GM12801 (cell line): Measurements from ENCODE around the gene ZXDA.

Source experiments
- CTCF ChIP-seq: IDR thresholded peaks from one replicate; pipeline ENCODE4 v1.5.1; 2011; ENCODE audit warnings: control low read depth; ENCODE audit not compliant: insufficient read length; ENCODE audit errors: extremely low read depth

Gene ZXDA

GRCh38 chrX:57925806-57926205, 15.5 kb upstream of the ZXDA start:
- TF ChIP-seq CTCF, result no peak

GRCh38 chrX:57918750-57919436, 8.6 kb upstream of the ZXDA start:
- TF ChIP-seq CTCF, result no peak

- no peak for TF ChIP-seq CTCF
Observed at GRCh38 chrX:57915680-57916079, 5.4 kb upstream of the ZXDA start.

- no peak for TF ChIP-seq CTCF
Observed at GRCh38 chrX:57906790-57907189, 3.5 kb downstream of the ZXDA start.

- TF ChIP-seq CTCF, result no peak
Observed at GRCh38 chrX:57905141-57905540, 5.1 kb downstream of the ZXDA start.

GRCh38 chrX:57904176-57904880, 5.9 kb downstream of the ZXDA start:
- no peak for TF ChIP-seq CTCF

GRCh38 chrX:57902633-57903032, 7.6 kb downstream of the ZXDA start:
- no peak for TF ChIP-seq CTCF
